Measurements from ENCODE around the gene GNAQ.

DNA sequence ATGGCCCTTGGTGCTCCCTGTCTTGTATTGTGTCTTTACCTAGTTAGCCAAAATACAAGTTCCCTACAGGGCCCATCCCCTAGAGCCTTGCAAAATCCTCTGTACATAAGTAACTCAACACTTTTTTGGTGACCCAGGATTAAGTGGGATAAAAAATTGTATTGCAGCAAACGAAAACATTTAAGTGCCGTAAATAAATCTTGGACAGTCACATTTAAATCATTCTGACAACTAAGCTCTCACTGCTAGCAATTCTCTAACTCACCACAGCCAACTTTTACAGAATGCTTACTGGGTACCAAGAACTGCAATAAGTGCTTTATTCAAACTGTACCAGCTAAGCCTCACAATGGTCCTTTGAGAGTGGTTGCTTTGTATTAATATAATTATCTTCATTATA is 56.6 kb downstream of the GNAQ start:
- TF ChIP-seq, protein P1, sequence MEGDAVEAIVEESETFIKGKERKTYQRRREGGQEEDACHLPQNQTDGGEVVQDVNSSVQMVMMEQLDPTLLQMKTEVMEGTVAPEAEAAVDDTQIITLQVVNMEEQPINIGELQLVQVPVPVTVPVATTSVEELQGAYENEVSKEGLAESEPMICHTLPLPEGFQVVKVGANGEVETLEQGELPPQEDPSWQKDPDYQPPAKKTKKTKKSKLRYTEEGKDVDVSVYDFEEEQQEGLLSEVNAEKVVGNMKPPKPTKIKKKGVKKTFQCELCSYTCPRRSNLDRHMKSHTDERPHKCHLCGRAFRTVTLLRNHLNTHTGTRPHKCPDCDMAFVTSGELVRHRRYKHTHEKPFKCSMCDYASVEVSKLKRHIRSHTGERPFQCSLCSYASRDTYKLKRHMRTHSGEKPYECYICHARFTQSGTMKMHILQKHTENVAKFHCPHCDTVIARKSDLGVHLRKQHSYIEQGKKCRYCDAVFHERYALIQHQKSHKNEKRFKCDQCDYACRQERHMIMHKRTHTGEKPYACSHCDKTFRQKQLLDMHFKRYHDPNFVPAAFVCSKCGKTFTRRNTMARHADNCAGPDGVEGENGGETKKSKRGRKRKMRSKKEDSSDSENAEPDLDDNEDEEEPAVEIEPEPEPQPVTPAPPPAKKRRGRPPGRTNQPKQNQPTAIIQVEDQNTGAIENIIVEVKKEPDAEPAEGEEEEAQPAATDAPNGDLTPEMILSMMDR (conservative IDR thresholded peaks at IDR 0.05), result no peak
- no peak for TF ChIP-seq ZFX (IDR thresholded peaks at IDR 0.05)
